SJCRH30 (cell line): ENCODE measurements around the gene PPM1F. TPM values are rescaled to one million over a fixed set of nuclear protein-coding genes. Genes with fewer than 3 reads are reported as not detected.

Experiments
- DNase-seq, 2 experiments: peaks; one replicate each; pipeline ENCODE4 v3.0.0-alpha.2; 2015 to 2020
- H3K27ac ChIP-seq: fragments of 250-450 bp; sonication (Bioruptor Pico); 2 replicates; pipeline ENCODE4 v1.5.1; 2020; ENCODE audit warnings: mild to moderate bottlenecking, moderate library complexity
- H3K27me3 ChIP-seq: fragments of 250-450 bp; sonication (Bioruptor Pico); 2 replicates; pipeline ENCODE4 v1.5.1; 2020; ENCODE audit warnings: mild to moderate bottlenecking, moderate library complexity
- H3K36me3 ChIP-seq: fragments of 250-450 bp; sonication (Bioruptor Pico); 2 replicates; pipeline ENCODE4 v1.5.1; 2020; ENCODE audit warnings: mild to moderate bottlenecking, moderate library complexity
- H3K4me1 ChIP-seq: fragments of 250-450 bp; sonication (Bioruptor Pico); 2 replicates; pipeline ENCODE4 v1.5.1; 2020; ENCODE audit warnings: mild to moderate bottlenecking, moderate library complexity
- H3K4me3 ChIP-seq: fragments of 250-450 bp; sonication (Bioruptor Pico); 2 replicates; pipeline ENCODE4 v1.5.1; 2020; ENCODE audit warnings: mild to moderate bottlenecking, moderate library complexity
- H3K9me3 ChIP-seq: fragments of 250-450 bp; sonication (Bioruptor Pico); replicated peaks from 2 replicates; pipeline ENCODE4 v1.5.1; 2020; ENCODE audit warnings: mild to moderate bottlenecking, moderate library complexity
- total RNA-seq: library from RNA; depleted of rRNA; stranded (reverse); fragments of >200 nt; shearing (Covaris generic); gene quantifications from 2 replicates; pipeline ENCODE4 v1.2.3, GENCODE V29; 2014

PPM1F gene
- total RNA-seq, 1 experiment from 2014 or later: 49.4 TPM

- Histone ChIP-seq H3K27ac (no peak overlapping the region), H3K27me3 (no peaks in the 10 kb centered on the region), H3K36me3 (peaks cover 36% of the 10 kb centered on the region), H3K9me3 (no peaks in the 10 kb centered on the region), H3K4me1 (peaks cover 3% of the 10 kb centered on the region; the same call in 1 of the 2 replicates), H3K4me3 (no peak overlapping the region)
- no peak for DNase-seq
Observed at GRCh38 chr22:21932347-21932746, 20.3 kb downstream of the PPM1F start.

- Histone ChIP-seq H3K27ac (no peak overlapping the region), H3K36me3 (peaks cover 33% of the 10 kb centered on the region), H3K27me3 (no peaks in the 10 kb centered on the region), H3K9me3 (no peaks in the 10 kb centered on the region), H3K4me3 (no peak overlapping the region), H3K4me1 (no peaks in the 10 kb centered on the region)
- DNase-seq: no peak
Observed at GRCh38 chr22:21931056-21931455, 21.6 kb downstream of the PPM1F start.

- Histone ChIP-seq H3K36me3 (peaks cover 29% of the 10 kb centered on the region), H3K9me3 (no peaks in the 10 kb centered on the region), H3K4me1 (no peaks in the 10 kb centered on the region), H3K27me3 (no peaks in the 10 kb centered on the region), H3K27ac (no peak overlapping the region), H3K4me3 (no peak overlapping the region)
- no peak for DNase-seq
Observed at GRCh38 chr22:21929253-21929652, 23.4 kb downstream of the PPM1F start.

GRCh38 chr22:21928048-21928447 is 24.6 kb downstream of the PPM1F start:
- Histone ChIP-seq H3K36me3 (peaks cover 24% of the 10 kb centered on the region), H3K4me1 (no peaks in the 10 kb centered on the region), H3K27ac (no peak overlapping the region), H3K4me3 (no peak overlapping the region), H3K9me3 (no peaks in the 10 kb centered on the region), H3K27me3 (no peaks in the 10 kb centered on the region)
- no peak for DNase-seq

GRCh38 chr22:21927174-21927823 is 25.3 kb downstream of the PPM1F start:
- no peak for DNase-seq
- peaks cover 16% of the 10 kb centered on the region for H3K36me3 ChIP-seq
- no peak overlapping the region for H3K4me3 ChIP-seq
- H3K4me1 ChIP-seq: no peaks in the 10 kb centered on the region
- no peaks in the 10 kb centered on the region for H3K9me3 ChIP-seq
- H3K27ac ChIP-seq: no peak overlapping the region
- no peaks in the 10 kb centered on the region for H3K27me3 ChIP-seq

- no peak for DNase-seq
- H3K27ac ChIP-seq: no peak overlapping the region
Observed at GRCh38 chr22:21926728-21927127, 25.9 kb downstream of the PPM1F start.

GRCh38 chr22:21923163-21923561 is 29.5 kb downstream of the PPM1F start:
- no peaks in the 10 kb centered on the region for H3K4me1 ChIP-seq
- DNase-seq: no peak
- no peak overlapping the region for H3K27ac ChIP-seq
- H3K4me3 ChIP-seq: no peak overlapping the region
- H3K27me3 ChIP-seq: no peaks in the 10 kb centered on the region
- H3K9me3 ChIP-seq: no peaks in the 10 kb centered on the region
- no peaks in the 10 kb centered on the region; the same call in 1 of the 2 replicates for H3K36me3 ChIP-seq

More at GRCh38 chr22:21926728-21927127, 25.9 kb downstream of the PPM1F start:
- Histone ChIP-seq H3K4me3 (no peak overlapping the region), H3K27me3 (no peaks in the 10 kb centered on the region), H3K9me3 (no peaks in the 10 kb centered on the region), H3K36me3 (peaks cover 13% of the 10 kb centered on the region), H3K4me1 (no peaks in the 10 kb centered on the region)

- DNase-seq: no peak
- Histone ChIP-seq H3K27me3 (no peaks in the 10 kb centered on the region), H3K27ac (no peak overlapping the region), H3K4me1 (peaks cover under 1% of the 10 kb centered on the region; the same call in 1 of the 2 replicates), H3K9me3 (no peaks in the 10 kb centered on the region), H3K36me3 (no peaks in the 10 kb centered on the region; the same call in 1 of the 2 replicates), H3K4me3 (no peak overlapping the region)
Observed at GRCh38 chr22:21922370-21923162, 30.1 kb downstream of the PPM1F start.

- Histone ChIP-seq H3K4me1 (peaks cover 4% of the 10 kb centered on the region; the same call in 1 of the 2 replicates), H3K27me3 (no peaks in the 10 kb centered on the region), H3K36me3 (no peaks in the 10 kb centered on the region; the same call in 1 of the 2 replicates), H3K27ac (no peak overlapping the region), H3K9me3 (no peaks in the 10 kb centered on the region), H3K4me3 (no peak overlapping the region)
- DNase-seq: no peak
Observed at GRCh38 chr22:21921729-21922128, 30.9 kb downstream of the PPM1F start.

GRCh38 chr22:21921184-21921721 is 31.4 kb downstream of the PPM1F start:
- Histone ChIP-seq H3K27ac (no peak overlapping the region), H3K4me1 (peaks cover 4% of the 10 kb centered on the region; the same call in 1 of the 2 replicates), H3K36me3 (no peaks in the 10 kb centered on the region; the same call in 1 of the 2 replicates), H3K4me3 (no peak overlapping the region), H3K27me3 (no peaks in the 10 kb centered on the region), H3K9me3 (no peaks in the 10 kb centered on the region)
- DNase-seq: no peak

- Histone ChIP-seq H3K9me3 (no peaks in the 10 kb centered on the region), H3K36me3 (no peaks in the 10 kb centered on the region; the same call in 1 of the 2 replicates)
Observed at GRCh38 chr22:21920341-21921183, 32.1 kb downstream of the PPM1F start.

GRCh38 chr22:21919526-21920307 is 32.9 kb downstream of the PPM1F start:
- H3K36me3 ChIP-seq: no peaks in the 10 kb centered on the region
- H3K9me3 ChIP-seq: no peaks in the 10 kb centered on the region
- no peak overlapping the region for H3K4me3 ChIP-seq
- peaks cover 4% of the 10 kb centered on the region; the same call in 1 of the 2 replicates for H3K4me1 ChIP-seq
- no peaks in the 10 kb centered on the region for H3K27me3 ChIP-seq
- DNase-seq: no peak
- no peak overlapping the region for H3K27ac ChIP-seq

More at GRCh38 chr22:21920341-21921183, 32.1 kb downstream of the PPM1F start:
- no peak for DNase-seq
- Histone ChIP-seq H3K4me3 (no peak overlapping the region), H3K4me1 (peaks cover 4% of the 10 kb centered on the region; the same call in 1 of the 2 replicates), H3K27ac (no peak overlapping the region), H3K27me3 (no peaks in the 10 kb centered on the region)

- H3K9me3 ChIP-seq: no peaks in the 10 kb centered on the region
- H3K27ac ChIP-seq: no peak overlapping the region
- no peaks in the 10 kb centered on the region for H3K27me3 ChIP-seq
- no peak for DNase-seq
- H3K4me3 ChIP-seq: no peak overlapping the region
- H3K4me1 ChIP-seq: peaks cover 4% of the 10 kb centered on the region; the same call in 1 of the 2 replicates
- no peaks in the 10 kb centered on the region for H3K36me3 ChIP-seq
Observed at GRCh38 chr22:21918466-21919185, 34.0 kb downstream of the PPM1F start.
